GM21723 (cell line): ENCODE measurements around the gene DTNA.

Experiments used
- ATAC-seq: cut with Tn5 transposase; IDR thresholded peaks from one replicate; pipeline ENCODE4 v1.9.1; 2021; ENCODE audit warnings: mild to moderate bottlenecking, moderate library complexity; ENCODE audit not compliant: unreplicated experiment

DTNA gene

DNA sequence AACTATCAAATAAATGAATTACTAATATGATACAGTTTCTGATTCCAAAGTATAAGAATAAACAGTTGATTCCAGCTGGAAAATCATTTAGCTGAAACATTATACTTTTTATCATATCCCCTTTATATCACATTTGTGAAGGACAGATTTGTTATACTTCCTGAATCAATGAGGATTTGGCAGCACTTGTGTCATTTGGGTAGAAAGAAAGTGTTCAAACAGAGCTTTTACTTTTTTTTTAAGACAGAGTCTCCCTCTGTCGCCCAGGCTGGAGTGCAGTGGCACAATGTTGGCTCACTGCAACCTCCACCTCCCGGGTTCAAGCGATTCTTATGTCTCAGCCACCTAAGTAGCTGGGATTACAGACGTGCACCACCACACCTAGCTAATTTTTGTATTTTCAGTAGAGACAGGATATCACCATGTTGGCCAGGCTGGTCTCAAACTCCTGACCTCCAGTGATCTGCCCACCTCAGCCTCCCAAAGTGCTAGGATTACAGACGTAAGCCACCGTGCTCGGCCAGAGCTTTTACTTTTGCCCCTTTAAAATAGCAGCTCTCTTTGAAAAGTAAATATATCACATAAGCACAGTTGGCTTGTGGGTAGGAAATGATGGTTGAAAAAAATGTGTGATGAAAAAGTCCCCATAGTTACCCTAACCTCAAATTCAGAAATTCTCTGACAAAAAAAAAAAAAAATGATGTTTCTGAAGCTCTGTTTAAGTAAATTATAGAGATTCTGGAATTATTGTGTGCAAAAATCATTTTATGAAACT is 95.2 kb downstream of the DTNA start:
- ATAC-seq, result no peak

DNA sequence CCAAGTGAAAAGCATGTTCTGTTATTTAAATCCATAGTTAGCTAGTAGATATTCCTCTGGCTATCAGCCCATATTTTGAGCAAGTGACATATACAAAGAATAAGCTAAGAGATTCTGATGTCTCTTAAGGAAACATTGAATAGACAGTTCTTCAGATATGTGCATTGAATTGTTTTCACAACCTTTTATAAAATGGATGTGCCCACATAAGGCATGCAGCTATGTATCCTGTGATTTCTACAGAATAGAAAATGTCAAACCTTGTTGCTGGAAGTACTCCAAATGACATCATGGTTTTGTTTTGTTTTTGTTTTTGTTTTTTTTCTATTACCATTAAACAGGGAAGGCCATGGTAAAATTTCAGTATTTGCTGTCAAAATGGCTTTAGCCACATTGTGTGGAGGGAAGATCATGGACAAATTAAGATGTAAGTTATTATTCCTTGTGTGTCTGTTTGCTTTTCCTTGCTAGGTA is 95.8 kb downstream of the DTNA start:
- no peak for ATAC-seq

DNA sequence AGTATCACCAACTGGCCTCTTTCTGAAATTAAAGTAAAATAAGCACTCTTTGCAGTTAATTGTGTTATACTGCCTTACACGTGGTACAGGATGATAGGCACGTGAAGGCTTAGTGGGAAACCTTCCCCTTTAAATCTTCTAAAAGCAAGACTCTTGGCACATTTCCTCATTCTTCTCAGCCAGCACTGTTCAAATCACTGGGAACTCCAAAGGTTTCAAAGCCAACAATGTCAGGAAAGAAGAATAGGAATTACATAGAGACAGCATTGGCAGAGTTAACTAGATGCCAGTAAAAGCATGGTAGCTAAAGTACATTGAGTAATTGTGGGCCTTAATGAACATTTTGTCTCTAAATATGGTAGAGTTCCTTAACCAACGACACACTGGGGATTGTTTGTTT is 96.4 kb downstream of the DTNA start:
- no peak for ATAC-seq

DNA sequence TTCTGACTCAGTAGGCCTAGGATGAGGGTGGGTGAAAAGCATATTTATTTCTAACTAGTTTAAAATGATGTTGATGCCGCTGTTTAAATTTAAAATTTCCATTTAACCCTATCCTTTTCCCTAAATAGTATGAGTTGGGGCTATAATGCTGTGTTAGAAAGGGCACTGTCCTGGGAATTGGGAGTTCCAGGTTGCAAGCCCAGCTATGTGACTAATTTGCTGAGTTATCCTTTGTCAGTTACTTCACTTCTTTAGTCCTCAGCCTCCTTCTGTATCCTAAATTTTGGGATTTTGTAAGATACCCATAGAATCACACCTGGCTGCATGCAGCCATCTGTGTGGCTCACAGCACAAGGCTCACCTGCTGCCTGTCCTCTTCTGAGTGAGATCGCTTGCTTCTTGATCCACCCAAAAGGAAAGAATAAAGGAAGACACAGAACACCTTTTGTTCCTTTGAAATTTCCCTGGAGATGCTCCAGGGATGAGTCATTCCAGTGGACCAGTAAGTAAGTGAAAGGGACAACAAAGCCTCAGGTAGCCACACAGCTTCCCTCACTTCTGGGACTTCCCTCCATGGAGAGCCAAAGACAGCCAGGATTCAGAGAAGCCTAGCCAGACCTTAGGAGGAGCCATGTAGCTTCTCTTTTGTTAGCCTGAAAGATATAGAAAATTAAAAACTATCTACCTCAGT is 97.2 kb downstream of the DTNA start:
- ATAC-seq, result no peak

DNA sequence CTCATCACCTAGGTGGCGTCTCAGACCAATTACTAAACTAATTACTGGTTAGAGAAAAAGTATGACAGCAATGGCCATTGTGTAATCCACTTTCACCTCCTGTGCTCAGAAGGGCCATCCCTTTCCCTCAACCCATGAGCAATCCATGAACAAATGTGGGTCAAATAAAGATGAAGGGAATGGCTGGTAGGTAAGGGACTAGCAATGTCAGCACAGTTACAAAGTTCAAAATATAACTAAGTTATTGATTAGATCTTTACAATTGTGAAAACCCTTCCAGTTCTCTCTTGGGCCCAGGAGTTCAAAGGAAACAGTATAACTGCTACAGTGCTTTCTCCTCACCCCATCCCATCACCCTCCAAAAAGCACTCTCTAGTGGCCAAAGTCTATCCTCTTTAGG is 98.3 kb downstream of the DTNA start:
- no peak for ATAC-seq

DNA sequence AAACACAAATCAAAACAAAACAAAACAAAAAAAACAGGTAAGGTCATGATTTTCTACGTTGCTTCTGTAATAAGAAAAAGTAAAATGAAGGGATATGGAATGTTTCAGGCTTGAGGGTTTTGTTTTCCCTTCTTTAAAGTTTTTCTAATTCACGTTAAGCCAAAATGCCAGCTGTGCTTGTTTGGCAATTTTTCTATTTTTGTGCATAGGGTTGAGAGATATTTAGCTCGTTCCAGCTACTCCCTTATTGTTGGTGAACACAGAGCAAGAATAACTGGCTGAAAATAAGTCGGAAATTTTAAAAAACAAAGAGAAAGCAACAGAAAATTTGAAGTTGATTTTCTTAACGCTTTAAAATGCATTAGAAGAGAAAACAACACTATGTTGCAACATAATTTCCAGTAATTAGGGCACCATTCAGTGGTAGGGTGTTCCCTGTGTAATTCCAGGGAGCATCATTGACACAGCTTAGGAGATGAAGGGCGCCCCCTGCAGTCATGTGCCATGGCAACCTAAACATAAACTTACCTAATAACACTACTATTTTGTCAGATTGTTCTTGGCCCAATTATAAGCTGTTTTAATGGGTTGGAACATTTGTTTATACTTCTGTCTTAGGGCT is 99.5 kb downstream of the DTNA start:
- no peak for ATAC-seq

DNA sequence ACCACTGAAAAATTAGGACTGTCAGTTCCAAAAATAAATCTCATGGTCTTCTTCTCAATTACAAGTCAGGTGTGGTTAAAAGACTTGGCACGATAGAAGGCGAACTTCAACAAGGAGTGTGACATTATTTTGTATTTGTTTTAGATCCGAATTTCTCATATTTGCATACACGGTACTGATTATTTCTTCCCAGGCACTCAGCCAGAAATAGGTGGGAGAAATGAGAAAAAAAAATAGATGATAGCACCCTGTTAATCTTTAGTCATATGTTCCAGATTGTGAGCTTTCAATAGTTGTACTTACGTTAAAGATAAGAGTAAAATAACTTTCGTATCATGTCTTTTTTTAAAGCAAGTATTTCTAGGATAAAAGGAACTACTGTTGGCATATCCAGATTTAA is 106.1 kb downstream of the DTNA start:
- ATAC-seq, result no peak

DNA sequence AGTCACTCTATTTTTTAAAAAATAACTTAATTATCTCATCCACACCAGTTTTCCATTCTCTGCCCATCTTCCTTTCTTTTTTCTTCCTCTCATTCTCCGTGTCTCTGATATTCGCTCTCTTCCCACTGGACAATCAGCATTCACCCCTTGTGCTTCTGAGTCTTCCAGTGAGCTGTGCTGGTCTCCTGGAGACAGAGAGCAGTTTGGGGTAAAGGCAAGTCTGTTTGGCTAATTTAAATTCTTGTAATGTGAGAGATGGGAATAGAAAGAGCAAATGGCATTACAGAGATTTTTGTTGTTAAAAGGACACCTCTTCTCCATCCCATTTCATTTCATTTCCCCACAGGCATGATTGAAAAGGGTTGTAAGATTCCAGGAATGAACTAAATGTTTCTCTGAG is 107.5 kb downstream of the DTNA start:
- ATAC-seq, result no peak

DNA sequence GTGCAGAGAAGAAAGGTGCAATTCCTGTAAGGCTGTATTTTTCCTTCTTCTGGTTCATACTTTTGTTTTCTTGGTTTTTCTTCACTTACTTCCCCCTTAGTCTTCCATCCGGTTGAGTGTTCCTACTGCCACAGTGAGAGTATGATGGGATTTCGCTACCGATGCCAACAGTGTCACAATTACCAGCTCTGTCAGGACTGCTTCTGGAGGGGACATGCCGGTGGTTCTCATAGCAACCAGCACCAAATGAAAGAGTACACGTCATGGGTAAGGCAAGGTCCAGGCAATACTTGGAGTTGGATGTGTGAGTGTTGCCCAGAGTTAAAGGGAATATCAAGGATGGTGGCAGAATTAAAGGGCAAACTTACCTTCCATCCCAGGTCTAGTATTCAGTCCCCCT is 108.0 kb downstream of the DTNA start:
- ATAC-seq, result no peak

DNA sequence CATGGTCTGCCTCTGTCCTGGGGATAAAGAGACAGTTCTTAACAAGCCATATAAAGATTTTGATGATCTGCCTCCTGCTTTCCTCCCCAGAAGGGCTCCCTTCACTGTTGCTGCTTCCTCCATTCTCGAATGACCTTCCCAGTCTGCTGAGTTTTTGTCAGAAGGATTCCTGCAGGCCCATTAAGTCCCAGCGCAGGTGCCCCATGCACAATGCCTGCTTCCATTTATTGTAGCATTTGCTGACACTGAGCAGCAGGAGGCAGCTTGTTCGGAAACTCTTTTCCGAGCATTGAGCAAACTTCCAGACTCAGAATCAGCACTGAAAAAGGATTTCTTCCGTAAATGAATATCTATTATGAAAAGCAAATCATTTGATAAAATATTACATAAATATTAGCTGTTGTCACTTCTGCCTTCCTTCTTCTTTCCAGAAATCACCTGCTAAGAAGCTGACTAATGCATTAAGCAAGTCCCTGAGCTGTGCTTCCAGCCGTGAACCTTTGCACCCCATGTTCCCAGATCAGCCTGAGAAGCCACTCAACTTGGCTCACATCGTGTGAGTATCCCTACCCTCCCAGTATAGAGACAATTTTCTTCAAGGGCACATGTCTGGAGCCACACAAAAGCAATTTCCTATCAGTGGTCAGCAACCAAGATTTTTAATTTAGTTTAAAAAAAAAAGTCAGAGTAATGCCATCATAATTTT is 110.4 kb downstream of the DTNA start:
- no peak for ATAC-seq

DNA sequence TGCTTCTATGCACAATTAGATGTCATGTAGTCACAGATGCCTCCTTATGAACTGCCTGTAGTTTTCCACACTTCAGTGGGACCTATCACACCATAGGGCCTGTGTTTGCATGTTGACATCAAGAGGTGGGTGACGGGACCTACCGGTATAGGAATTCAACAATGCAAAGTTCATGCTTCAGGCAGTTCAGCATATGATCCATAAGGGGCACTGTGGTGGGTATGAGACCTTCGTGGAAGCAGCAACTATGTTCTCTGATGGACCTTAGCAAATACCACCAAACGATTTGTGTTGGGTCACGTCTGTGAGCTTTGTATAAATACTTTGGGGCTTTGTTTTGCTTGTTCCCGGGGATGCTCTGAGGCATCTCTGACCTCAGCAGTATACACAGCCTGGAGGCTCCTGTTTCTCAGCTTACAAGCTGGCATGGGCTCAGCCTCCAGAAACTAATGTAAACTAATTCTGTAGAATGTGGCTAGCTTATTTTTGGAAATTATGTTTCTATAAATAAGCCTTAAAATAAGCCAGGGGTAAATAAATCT is 111.6 kb downstream of the DTNA start:
- no peak for ATAC-seq

DNA sequence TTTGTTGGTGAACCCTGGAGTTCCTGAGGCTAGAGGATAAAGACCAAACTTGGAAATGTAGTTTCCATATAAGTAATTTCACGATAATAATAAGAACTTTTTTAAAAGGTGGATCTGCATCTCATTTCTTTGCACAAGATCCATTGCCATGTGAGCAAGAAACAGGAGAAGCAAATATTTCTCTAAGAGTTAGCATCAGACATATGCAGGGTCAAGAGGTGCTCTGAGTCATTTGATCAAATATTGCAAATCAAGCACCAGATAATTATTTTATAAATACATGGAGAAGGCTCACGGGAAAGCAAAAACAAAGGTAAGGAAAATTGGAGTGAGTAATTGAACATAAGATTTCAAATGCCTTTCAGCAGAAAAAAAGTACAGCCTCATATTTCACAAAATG is 118.0 kb downstream of the DTNA start:
- ATAC-seq, result no peak

DNA sequence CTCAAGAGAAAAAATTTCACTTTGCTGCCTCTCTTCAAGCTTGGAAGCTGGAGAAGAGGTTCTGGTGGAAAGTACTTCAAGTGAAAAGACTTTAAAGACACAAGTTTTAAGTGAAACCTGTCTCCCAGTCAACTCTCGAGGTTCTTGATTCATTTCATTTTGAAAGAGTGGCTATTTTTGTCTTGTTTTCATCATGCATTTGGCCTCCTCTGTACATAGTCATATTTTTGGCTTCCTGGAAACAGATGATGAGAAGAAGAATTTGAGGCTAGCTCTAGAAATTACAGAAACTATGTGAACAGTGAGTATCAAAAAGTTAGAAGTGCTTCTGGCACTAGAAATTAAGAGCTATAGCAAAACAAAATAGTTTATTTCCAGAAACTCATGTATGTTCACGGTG is 124.8 kb downstream of the DTNA start:
- no peak for ATAC-seq

DNA sequence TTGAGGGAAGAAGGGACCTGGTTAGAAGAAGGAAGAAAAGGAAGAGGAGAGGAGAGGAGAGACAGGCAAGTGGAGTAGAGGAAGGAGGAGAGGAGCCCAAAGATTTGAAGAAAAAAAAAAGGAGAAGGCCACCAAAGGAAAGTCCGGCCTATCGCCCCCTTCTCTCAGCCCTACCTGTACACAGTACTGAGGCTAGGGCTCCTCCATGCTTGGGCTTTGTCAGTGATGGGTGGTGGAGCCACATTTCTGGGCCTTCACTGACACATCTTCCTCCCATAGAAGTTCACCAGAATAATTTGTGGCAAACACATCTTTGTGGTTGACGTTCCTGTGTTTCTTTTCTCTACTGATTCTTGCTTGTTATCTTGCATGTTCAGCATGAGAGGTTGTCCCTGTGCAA is 125.4 kb downstream of the DTNA start:
- ATAC-seq, result no peak

DNA sequence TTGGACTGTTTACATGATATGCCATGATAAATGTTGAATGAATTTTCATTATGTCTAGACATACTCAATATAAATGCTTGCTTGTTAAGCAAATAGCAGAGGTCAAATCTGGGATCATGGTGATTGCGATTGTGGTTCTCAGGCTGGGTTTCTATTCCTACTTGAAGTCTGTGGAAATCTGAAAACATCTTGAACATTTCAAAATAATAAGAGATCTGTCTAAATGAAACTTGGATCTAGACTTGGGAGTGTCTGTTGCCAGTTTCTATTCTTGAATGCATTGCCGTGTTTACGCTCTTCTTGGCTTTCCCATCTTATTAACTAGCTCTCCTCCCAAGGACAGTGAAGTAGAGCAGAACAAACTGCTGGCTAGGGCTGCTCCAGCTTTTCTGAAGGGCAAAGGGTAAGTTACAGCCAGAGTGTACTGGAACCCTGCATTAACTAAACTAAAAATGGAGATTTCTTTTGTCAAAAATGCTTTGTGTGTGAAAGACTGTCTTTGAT is 127.7 kb downstream of the DTNA start:
- no peak for ATAC-seq

DNA sequence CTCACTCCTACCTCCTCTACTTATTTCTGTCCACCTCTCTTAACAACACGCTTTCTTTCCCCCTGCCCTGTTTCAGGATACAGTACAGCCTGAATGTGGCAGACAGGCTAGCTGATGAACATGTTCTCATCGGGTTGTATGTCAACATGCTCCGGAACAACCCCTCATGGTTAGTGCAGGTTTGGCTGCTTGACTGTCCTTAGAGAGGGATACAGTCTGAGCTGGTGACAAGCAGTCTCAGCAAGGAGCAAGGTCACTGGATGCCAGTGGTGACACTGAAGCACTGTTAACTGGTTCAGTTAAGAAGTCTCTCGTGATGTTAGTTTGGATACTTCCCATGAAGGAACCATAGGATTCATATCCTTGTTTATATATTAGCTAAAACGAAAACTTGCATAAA is 128.6 kb downstream of the DTNA start:
- ATAC-seq, result no peak

DNA sequence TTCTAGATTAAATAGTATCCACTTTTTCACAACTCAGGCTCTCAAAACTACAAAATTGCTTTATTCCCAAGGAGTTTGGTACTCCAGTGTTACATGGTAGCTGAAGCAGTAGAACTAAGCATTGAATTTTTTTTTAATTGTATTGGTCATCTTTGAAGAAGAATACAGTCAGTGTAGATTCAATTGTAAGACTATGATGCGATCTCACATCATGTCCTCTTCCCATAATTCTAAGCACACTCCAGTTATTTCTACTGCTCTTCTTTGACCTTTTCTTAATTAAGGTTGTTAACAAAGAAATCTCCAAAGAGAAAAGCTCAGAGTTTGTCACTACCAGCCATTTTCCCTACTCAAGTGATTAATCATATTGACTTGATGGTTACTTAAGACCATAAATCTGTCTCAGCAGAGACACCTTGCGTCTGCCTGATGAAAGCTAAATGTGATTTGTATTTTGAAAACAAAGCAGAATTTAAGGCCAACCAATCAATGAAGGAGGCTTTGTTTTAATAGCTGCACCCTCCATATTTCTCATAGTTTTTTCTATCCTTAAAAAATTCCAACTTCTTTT is 130.2 kb downstream of the DTNA start:
- ATAC-seq, result no peak

DNA sequence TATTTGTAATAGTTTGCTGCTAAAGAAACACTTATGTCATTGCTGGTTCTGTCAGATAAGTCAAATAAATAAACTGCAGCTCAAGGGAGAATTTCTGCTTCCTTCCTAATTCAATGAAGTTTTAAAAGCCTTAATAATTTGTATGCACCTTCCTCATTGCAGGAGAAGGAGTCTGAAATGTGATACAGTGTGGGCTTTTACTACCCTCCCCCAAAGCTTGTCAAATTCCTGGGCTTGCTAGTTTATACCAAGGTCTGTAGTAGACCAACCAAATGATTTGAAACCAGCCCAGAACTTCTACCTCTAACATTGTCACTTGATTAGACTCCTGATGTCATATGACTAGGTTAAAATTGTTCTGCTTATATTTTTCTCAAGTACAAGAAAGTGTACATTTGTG is 131.8 kb downstream of the DTNA start:
- ATAC-seq, result no peak

DNA sequence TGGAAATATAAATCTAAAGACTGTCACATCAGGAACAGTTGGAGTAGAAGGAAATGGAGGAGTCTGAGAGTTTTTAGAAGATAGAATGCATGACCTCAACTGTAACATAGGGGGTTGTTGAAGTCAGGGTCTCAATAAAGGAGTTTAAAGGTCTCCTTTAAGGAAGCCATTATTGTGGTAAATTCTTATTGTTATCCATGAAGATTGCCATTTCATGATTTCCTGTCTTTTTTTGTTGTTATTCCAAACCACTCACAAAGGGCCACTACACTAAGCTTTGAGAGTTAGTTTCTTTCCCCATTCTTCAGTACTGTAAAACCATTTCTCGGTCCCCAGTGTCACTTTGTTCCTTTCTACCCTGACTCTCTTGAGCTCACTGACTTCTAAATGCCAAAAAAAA is 134.0 kb downstream of the DTNA start:
- no peak for ATAC-seq

DNA sequence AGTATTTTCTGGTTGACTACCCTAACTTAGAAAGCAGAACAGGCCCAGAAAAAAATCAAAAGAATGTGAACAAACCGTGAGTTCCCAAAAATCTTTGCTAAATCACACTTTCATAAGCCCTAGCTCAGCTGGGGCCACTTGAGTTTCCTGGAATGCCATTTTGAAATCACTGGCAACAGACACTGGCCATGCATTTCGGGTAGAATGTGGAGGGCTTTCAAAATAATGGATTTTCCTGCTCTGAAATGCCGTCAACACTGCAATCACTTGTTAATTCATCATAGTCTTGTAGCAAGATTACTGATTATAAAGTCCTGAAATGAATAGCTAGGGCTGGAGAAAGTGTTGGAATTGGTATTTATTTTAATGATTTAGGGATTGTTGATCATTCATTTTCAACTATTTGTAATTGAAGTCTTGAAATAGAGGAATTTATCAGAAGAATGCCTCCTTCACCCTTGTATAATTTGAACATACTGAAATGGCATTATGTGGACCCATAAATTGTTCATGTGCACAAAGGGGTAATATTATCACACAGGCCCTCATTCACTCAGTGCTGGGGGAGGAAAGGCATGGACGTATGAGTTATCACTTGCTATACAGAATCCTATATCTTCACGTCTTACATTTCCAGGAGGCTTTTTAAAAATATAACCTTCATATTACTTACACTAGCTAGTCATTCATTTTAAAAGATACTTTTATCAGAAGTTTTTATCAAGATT is 134.8 kb downstream of the DTNA start:
- ATAC-seq, result no peak
